Lung (tissue), 12 donors: ENCODE results near the gene CENPX. TPM values are rescaled to one million over a fixed set of nuclear protein-coding genes. Genes with fewer than 3 reads are reported as not detected.
A peak's percentile ranks its signal among the peaks of the same experiment; 100 is the strongest.
"Not testable (repeated sequence)": the region's sequence is repeated elsewhere in the genome, so short reads cannot be mapped to it uniquely, and the experiment has no call there.

Experiments used
- ATAC-seq: fragments of 200-7000 bp; cut with Tn5 transposase; one replicate; pipeline ENCODE4 v1.9.1; 2020; ENCODE audit warnings: moderate number of reproducible peaks; ENCODE audit not compliant: insufficient read depth, low FRiP score
- DNase-seq, 3 donors: peaks; one replicate each; pipeline ENCODE4 v3.0.0-alpha.2; 2013 to 2017
- H3K27ac ChIP-seq, 2 donors: one replicate each; pipeline ENCODE4 v1.5.1; 2013; ENCODE audit warnings: mild to moderate bottlenecking in 2 of 2, moderate library complexity in 2 of 2, control low read depth in 1 of 2, inconsistent platforms in 1 of 2, low read depth in 1 of 2, low read length in 1 of 2
- H3K27me3 ChIP-seq, 3 donors: one replicate each; pipeline ENCODE4 v1.5.1; 2013; ENCODE audit warnings: low read length in 2 of 3; ENCODE audit not compliant: control insufficient read depth in 3 of 3, insufficient read depth in 3 of 3
- H3K36me3 ChIP-seq, 4 donors: one replicate each; pipeline ENCODE4 v1.5.1; 2013; ENCODE audit warnings: low read length in 4 of 4, mild to moderate bottlenecking in 1 of 4, moderate library complexity in 1 of 4; ENCODE audit not compliant: control insufficient read depth in 4 of 4, insufficient read depth in 4 of 4
- H3K4me1 ChIP-seq, 5 donors: one replicate each; pipeline ENCODE4 v1.5.1; 2013; ENCODE audit warnings: low read length in 5 of 5, mild to moderate bottlenecking in 2 of 5, moderate library complexity in 1 of 5; ENCODE audit not compliant: control insufficient read depth in 5 of 5, insufficient read depth in 5 of 5
- H3K4me3 ChIP-seq: one replicate; pipeline ENCODE4 v1.5.1; 2013; ENCODE audit warnings: mild to moderate bottlenecking, control low read depth, moderate library complexity
- H3K9ac ChIP-seq, 2 donors: one replicate each; pipeline ENCODE4 v1.5.1; 2013; ENCODE audit warnings: low read length in 2 of 2, control low read depth in 1 of 2; ENCODE audit not compliant: insufficient read depth in 1 of 2
- H3K9me3 ChIP-seq, 4 donors: one replicate each; pipeline ENCODE4 v1.5.1; 2013; ENCODE audit warnings: low read length in 3 of 4, mild to moderate bottlenecking in 1 of 4, moderate library complexity in 1 of 4; ENCODE audit not compliant: control insufficient read depth in 4 of 4, insufficient read depth in 3 of 4
- WGBS, 2 donors: extraction: QIAGEN DNeasy Blood & Tissue Kit; methylation state at CpG; one replicate each; pipeline ENCODE4 v1.1.7; 2013; 5-methylcytosine and 5-hydroxymethylcytosine counted together
- polyA plus RNA-seq, 2 donors: library from polyadenylated mRNA; stranded (reverse); fragments of 200-250 nt; gene quantifications; one replicate each; pipeline ENCODE4 v1.2.1, GENCODE V29; 2013
- total RNA-seq, 2 donors: library from RNA; depleted of rRNA in 1 of 2; stranded (reverse); fragments of >200 nt in 1 of 2; gene quantifications; one replicate each; pipeline ENCODE4 v1.2.1, GENCODE V29; 2014 to 2021
- TF ChIP-seq, protein P1 (sequence below): IDR thresholded peaks from 2 replicates; pipeline ENCODE4 v1.5.1; 2012; ENCODE audit warnings: mild to moderate bottlenecking; ENCODE audit errors: control extremely low read depth, extremely low read depth
- donor health status: control.
- donor health status: control.
- donor health status: Bipolar disorder and iron deficiency.
- donor health status: healthy.
- donor health status: DM: yes; HTN: yes; CAD: no.

CENPX gene
- total and polyA plus RNA-seq, 4 donors: 21.5 to 121 (median 101) TPM

DNA sequence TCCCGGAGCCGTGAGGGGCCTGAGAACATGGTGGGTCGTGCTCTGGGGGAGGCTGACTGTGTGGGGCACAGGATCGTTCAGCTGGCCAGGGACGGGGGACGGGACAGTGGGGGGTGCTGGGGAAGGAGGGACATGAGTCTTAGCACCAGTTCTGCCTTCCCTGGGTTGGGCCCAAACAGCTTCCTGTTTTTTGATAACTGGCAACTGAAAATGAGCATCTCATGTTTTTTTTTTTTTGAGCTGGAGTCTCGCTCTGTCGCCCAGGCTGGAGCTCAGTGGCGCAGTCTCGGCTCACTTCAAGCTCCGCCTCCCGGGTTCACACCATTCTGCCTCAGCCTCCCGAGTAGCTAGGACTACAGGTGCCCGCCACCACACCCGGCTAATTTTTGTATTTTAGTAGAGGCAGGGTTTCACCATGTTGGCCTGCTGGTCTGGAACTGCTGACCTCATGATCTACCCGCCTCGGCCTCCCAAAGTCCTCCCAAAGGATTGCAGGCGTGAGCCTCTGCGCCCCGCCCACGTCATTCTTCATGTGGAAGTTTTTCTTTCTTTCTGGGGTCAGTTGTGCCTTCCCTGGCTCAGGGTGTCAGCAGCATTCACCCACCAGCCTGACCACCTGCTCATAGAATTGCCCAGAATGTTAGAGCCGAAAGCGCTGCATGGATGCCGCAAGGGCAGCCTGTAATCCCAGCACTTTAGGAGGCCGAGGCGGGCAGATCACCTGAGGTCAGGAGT lies 38.9 kb downstream of the CENPX start:
- Histone ChIP-seq H3K9ac (no peak overlapping the region), H3K27me3 (no peaks in the 10 kb centered on the region), H3K4me3 (no peak overlapping the region), H3K36me3 (peaks cover 4 to 32% (median 15%) of the 10 kb centered on the region in 4 donors), H3K27ac (no peak overlapping the region), H3K9me3 (peaks cover 0 to 3% (median 0%) of the 10 kb centered on the region in 4 donors), H3K4me1 (peaks cover 0 to 9% (median under 1%) of the 10 kb centered on the region in 5 donors)
- TF ChIP-seq, protein P1, sequence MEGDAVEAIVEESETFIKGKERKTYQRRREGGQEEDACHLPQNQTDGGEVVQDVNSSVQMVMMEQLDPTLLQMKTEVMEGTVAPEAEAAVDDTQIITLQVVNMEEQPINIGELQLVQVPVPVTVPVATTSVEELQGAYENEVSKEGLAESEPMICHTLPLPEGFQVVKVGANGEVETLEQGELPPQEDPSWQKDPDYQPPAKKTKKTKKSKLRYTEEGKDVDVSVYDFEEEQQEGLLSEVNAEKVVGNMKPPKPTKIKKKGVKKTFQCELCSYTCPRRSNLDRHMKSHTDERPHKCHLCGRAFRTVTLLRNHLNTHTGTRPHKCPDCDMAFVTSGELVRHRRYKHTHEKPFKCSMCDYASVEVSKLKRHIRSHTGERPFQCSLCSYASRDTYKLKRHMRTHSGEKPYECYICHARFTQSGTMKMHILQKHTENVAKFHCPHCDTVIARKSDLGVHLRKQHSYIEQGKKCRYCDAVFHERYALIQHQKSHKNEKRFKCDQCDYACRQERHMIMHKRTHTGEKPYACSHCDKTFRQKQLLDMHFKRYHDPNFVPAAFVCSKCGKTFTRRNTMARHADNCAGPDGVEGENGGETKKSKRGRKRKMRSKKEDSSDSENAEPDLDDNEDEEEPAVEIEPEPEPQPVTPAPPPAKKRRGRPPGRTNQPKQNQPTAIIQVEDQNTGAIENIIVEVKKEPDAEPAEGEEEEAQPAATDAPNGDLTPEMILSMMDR: no peak
- WGBS, 2 donors: 86 to 93% methylated on average over 26 of the region's 26 CpGs
- DNase-seq: no peak
- no peak for ATAC-seq

DNA sequence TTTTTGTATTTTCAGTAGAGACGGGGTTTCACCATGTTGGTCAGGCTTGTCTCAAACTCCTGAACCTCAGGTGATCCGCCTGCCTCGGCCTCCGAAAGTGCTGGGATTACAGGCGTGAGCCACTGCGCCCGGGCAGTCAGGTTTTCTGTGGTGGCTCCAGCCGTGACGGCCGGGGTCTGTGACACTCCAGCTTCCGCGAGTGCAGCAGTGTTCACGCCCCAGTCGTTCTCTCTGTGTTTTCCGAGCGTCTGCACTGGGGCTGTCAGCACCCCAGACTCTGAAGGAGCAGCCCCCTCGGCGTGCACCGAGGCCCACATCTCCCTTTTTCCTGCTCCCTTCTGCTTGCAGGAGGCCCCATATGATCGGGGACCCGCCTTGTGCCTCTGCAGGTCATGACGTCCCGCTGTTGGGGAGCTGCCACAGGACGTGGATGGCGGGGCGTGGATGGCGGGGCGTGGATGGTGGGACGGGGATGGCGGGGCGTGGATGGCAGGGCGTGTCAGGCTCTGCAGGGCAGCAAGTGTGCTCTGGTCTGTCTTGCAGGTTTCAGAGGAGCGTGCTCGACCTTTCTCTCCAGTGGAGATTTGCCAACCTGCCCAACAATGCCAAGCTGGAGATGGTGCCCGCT lies 39.6 kb downstream of the CENPX start:
- peaks cover 4 to 32% (median 15%) of the 10 kb centered on the region in 4 donors for H3K36me3 ChIP-seq
- TF ChIP-seq, protein P1: no peak
- H3K27me3 ChIP-seq: no peaks in the 10 kb centered on the region
- H3K27ac ChIP-seq: no peak overlapping the region
- H3K4me3 ChIP-seq: no peak overlapping the region
- DNase-seq: no peak
- peaks cover 0 to 14% (median 3%) of the 10 kb centered on the region in 5 donors for H3K4me1 ChIP-seq
- no peak overlapping the region for H3K9ac ChIP-seq
- WGBS, 2 donors: 94 to 95% methylated on average over 35 of the region's 35 CpGs
- no peak for ATAC-seq
- H3K9me3 ChIP-seq: peaks cover 0 to 3% (median 0%) of the 10 kb centered on the region in 4 donors

DNA sequence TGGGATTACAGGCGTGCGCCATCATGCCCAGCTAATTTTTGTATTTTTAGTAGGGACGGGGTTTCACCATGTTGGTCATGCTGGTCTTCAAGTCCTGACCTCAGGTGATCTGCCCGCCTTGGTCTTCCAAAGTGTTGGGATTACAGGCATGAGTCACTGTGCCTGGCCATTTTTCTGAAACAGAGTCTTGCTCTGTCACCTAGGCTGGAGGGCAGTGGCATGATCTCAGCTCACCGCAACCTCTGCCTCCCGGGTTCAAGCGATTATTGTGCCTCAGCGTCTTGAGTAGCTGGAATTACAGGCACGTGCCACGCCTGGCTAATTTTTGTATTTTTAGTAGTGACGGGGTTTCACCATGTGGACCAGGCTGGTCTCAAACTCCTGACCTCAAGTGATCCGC lies 41.2 kb downstream of the CENPX start:
- Histone ChIP-seq H3K4me1 (peaks cover 0 to 15% (median 3%) of the 10 kb centered on the region in 5 donors), H3K36me3 (peaks cover 4 to 28% (median 15%) of the 10 kb centered on the region in 4 donors)
- DNase-seq, H3K4me3 ChIP-seq, H3K9me3 ChIP-seq, ATAC-seq, H3K9ac ChIP-seq, H3K27me3 ChIP-seq, H3K27ac ChIP-seq: not testable (repeated sequence)
- WGBS, 2 donors: 95 to 97% methylated on average over 12 of the region's 12 CpGs

DNA sequence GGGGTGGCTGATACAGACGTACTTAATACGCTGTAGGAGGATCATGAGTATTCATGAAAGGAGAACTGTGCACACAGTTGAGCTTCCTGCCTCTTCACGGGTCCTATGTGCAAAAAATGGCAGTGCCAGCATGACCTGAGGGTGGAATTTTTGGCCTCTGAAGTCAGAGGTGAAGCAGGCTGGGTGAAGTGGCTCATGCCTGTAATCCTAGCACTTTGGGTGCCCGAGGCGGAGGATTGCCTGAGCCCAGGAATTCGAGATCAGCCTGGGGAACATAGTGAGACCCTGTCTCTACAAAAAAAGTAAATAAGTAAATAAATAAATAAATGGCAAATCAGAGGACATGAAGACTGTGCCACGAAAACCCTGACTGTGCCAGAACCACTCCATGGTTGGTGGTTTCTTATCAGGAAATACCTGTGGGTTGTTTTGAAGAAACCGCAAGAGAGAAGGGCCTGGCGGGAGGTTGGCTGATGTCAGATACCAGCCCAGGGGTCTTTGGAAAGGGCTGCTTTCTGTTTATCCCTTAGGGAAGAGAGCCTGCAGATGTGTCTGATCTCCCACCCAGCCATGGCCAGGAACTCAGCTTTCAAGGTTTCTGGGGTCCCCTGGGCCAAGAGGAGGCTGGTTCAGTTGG lies 41.9 kb downstream of the CENPX start:
- Histone ChIP-seq H3K36me3 (peaks cover 4 to 24% (median 13%) of the 10 kb centered on the region in 4 donors), H3K27me3 (no peaks in the 10 kb centered on the region), H3K4me3 (no peak overlapping the region), H3K9ac (no peak overlapping the region), H3K27ac (peak overlapping the region in 1 of 2 donors; percentile 80), H3K4me1 (peaks cover 0 to 17% (median 3%) of the 10 kb centered on the region in 5 donors), H3K9me3 (peaks cover 0 to 2% (median 0%) of the 10 kb centered on the region in 4 donors)
- DNase-seq (no peak), ATAC-seq (no peak)
- WGBS, 2 donors: 49 to 52% methylated on average over 9 of the region's 9 CpGs
- TF ChIP-seq, protein P1: no peak
